Neural cell (in vitro differentiated cells): ENCODE measurements around the gene PTPRK.

Experiments
- EP300 ChIP-seq: fragments of 450-650 bp; conservative IDR thresholded peaks from 2 replicates; pipeline ENCODE4 v1.6.1; 2014; ENCODE audit warnings: antibody characterized with exemption, mild to moderate bottlenecking, moderate library complexity; ENCODE audit not compliant: poor library complexity, severe bottlenecking
- RAD21 ChIP-seq: fragments of 450-650 bp; conservative IDR thresholded peaks from 2 replicates; pipeline ENCODE4 v1.6.1; 2014; ENCODE audit warnings: antibody characterized with exemption, mild to moderate bottlenecking, moderate library complexity
- TF ChIP-seq, protein P1 (sequence below): fragments of 450-650 bp; IDR thresholded peaks from 2 replicates; pipeline ENCODE4 v1.5.1; 2014; ENCODE audit warnings: antibody characterized with exemption, mild to moderate bottlenecking, moderate library complexity; ENCODE audit not compliant: poor library complexity, severe bottlenecking
- TF ChIP-seq, protein P2 (sequence below): IDR thresholded peaks from 2 replicates; pipeline ENCODE4 v1.6.1; 2012; ENCODE audit warnings: borderline replicate concordance

DNA sequence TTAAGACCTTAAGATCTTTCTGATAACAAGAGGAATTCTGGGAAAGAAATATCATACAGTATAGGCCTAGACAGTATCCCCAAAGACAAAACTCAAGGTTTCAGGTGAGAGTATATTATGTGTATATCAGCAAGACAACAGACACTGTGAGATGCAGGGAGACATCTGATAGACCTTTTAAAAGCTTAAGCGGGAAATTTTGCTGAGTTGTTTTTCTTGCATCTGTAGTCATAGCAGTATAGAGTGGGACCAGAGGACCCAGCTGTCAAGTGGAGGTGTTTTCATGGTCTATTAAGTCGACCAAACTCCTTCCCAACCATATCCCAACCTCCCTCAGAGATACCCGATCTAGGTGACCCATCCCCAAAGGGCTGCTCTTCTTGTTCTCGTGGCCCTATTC lies 521.4 kb downstream of the PTPRK start:
- TF ChIP-seq, protein P1, sequence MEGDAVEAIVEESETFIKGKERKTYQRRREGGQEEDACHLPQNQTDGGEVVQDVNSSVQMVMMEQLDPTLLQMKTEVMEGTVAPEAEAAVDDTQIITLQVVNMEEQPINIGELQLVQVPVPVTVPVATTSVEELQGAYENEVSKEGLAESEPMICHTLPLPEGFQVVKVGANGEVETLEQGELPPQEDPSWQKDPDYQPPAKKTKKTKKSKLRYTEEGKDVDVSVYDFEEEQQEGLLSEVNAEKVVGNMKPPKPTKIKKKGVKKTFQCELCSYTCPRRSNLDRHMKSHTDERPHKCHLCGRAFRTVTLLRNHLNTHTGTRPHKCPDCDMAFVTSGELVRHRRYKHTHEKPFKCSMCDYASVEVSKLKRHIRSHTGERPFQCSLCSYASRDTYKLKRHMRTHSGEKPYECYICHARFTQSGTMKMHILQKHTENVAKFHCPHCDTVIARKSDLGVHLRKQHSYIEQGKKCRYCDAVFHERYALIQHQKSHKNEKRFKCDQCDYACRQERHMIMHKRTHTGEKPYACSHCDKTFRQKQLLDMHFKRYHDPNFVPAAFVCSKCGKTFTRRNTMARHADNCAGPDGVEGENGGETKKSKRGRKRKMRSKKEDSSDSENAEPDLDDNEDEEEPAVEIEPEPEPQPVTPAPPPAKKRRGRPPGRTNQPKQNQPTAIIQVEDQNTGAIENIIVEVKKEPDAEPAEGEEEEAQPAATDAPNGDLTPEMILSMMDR, result no peak
- TF ChIP-seq RAD21, result no peak
- TF ChIP-seq, protein P2, sequence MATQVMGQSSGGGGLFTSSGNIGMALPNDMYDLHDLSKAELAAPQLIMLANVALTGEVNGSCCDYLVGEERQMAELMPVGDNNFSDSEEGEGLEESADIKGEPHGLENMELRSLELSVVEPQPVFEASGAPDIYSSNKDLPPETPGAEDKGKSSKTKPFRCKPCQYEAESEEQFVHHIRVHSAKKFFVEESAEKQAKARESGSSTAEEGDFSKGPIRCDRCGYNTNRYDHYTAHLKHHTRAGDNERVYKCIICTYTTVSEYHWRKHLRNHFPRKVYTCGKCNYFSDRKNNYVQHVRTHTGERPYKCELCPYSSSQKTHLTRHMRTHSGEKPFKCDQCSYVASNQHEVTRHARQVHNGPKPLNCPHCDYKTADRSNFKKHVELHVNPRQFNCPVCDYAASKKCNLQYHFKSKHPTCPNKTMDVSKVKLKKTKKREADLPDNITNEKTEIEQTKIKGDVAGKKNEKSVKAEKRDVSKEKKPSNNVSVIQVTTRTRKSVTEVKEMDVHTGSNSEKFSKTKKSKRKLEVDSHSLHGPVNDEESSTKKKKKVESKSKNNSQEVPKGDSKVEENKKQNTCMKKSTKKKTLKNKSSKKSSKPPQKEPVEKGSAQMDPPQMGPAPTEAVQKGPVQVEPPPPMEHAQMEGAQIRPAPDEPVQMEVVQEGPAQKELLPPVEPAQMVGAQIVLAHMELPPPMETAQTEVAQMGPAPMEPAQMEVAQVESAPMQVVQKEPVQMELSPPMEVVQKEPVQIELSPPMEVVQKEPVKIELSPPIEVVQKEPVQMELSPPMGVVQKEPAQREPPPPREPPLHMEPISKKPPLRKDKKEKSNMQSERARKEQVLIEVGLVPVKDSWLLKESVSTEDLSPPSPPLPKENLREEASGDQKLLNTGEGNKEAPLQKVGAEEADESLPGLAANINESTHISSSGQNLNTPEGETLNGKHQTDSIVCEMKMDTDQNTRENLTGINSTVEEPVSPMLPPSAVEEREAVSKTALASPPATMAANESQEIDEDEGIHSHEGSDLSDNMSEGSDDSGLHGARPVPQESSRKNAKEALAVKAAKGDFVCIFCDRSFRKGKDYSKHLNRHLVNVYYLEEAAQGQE, result no peak
- no peak for TF ChIP-seq EP300
